ENCODE results near the gene PWP2. TPM values are rescaled to one million over a fixed set of nuclear protein-coding genes. Genes with fewer than 3 reads are reported as not detected.
"Not testable (repeated sequence)": the region's sequence is repeated elsewhere in the genome, so short reads cannot be mapped to it uniquely, and the experiment has no call there.

PWP2 gene
- total RNA-seq, 1 experiment from 2014 or later = 6.0 TPM

GRCh38 chr21:44155994-44156380 is 48.8 kb downstream of the PWP2 start:
- not testable (repeated sequence) for H3K79me1 ChIP-seq (ENCODE audit: insufficient read depth, low read depth, low read length, poor library complexity, severe bottlenecking); H2BK120ac ChIP-seq (ENCODE audit: low read depth, low read length, poor library complexity, severe bottlenecking); H3K36me3 Mint-ChIP-seq (ENCODE audit: insufficient read depth in 1 of 3, low read depth in 3 of 3); H4K91ac ChIP-seq (ENCODE audit: insufficient read length, low read depth, low read length); H3K18ac ChIP-seq (ENCODE audit: insufficient read length, low read depth, low read length); H2AFZ ChIP-seq (ENCODE audit: low read length); H3K9me3 Mint-ChIP-seq; H3K27ac ChIP-seq (ENCODE audit: insufficient read length, low read depth, low read length); H3K4me2 ChIP-seq (ENCODE audit: insufficient read depth, insufficient read length, low read length); H3K9ac ChIP-seq (ENCODE audit: extremely low read depth, insufficient read length, low read length); H3K56ac ChIP-seq (ENCODE audit: insufficient read length, low read depth, low read length); H3K4me1 Mint-ChIP-seq; H2BK12ac ChIP-seq (ENCODE audit: insufficient read length, low read depth, low read length); H4K5ac ChIP-seq (ENCODE audit: insufficient read length, low read depth, low read length); H3T11ph ChIP-seq (ENCODE audit: low read length); H3K23ac ChIP-seq (ENCODE audit: insufficient read length, low read depth, low read length); H4K20me1 ChIP-seq (ENCODE audit: control insufficient read depth, insufficient read depth, insufficient read length); H3K27ac Mint-ChIP-seq; H3K4ac ChIP-seq (ENCODE audit: low read depth, low read length); H2BK15ac ChIP-seq (ENCODE audit: low read depth, low read length); H3K9me3 ChIP-seq (ENCODE audit: control insufficient read depth, low read depth, low read length); H3K4me3 Mint-ChIP-seq; H3K23me2 ChIP-seq (ENCODE audit: insufficient read length, low read depth, low read length, poor library complexity, severe bottlenecking); H2BK20ac ChIP-seq (ENCODE audit: low read depth, low read length, poor library complexity, severe bottlenecking); H4K8ac ChIP-seq (replicated peaks; ENCODE audit: insufficient read length, low read depth, low read length); H2AK5ac ChIP-seq (ENCODE audit: insufficient read length, low read length); H3K27me3 Mint-ChIP-seq (ENCODE audit: low read depth); DNase-seq; H3K79me2 ChIP-seq (ENCODE audit: insufficient read depth, low read length); H3K4me1 ChIP-seq (ENCODE audit: insufficient read depth, low read length); H3K14ac ChIP-seq (ENCODE audit: insufficient read depth, low read length); H3K27me3 ChIP-seq (ENCODE audit: insufficient read depth, low read length); H2BK5ac ChIP-seq (ENCODE audit: insufficient read length, low read length)
- no CpG with 5 or more reads among the region's 8 CpGs for WGBS (ENCODE audit: extremely low coverage, insufficient read length, low lambda C conversion rate)

GRCh38 chr21:44157439-44158081 is 50.4 kb downstream of the PWP2 start:
- not testable (repeated sequence) for H3K79me2 ChIP-seq (ENCODE audit: insufficient read depth, low read length); H3K27ac ChIP-seq (ENCODE audit: insufficient read length, low read depth, low read length); H4K5ac ChIP-seq (ENCODE audit: insufficient read length, low read depth, low read length); H3K18ac ChIP-seq (ENCODE audit: insufficient read length, low read depth, low read length); H2BK20ac ChIP-seq (ENCODE audit: low read depth, low read length, poor library complexity, severe bottlenecking); H3K9ac ChIP-seq (ENCODE audit: extremely low read depth, insufficient read length, low read length); DNase-seq; H3K79me1 ChIP-seq (ENCODE audit: insufficient read depth, low read depth, low read length, poor library complexity, severe bottlenecking); H2BK5ac ChIP-seq (ENCODE audit: insufficient read length, low read length); H4K20me1 ChIP-seq (ENCODE audit: control insufficient read depth, insufficient read depth, insufficient read length); H3K4me1 Mint-ChIP-seq; H2BK120ac ChIP-seq (ENCODE audit: low read depth, low read length, poor library complexity, severe bottlenecking); H2AFZ ChIP-seq (ENCODE audit: low read length); H3K36me3 Mint-ChIP-seq (ENCODE audit: insufficient read depth in 1 of 3, low read depth in 3 of 3); H3T11ph ChIP-seq (ENCODE audit: low read length); H3K4ac ChIP-seq (ENCODE audit: low read depth, low read length); H4K8ac ChIP-seq (replicated peaks; ENCODE audit: insufficient read length, low read depth, low read length); H2AK5ac ChIP-seq (ENCODE audit: insufficient read length, low read length); H3K23ac ChIP-seq (ENCODE audit: insufficient read length, low read depth, low read length); H3K27me3 ChIP-seq (ENCODE audit: insufficient read depth, low read length); H2BK15ac ChIP-seq (ENCODE audit: low read depth, low read length); H3K9me3 Mint-ChIP-seq; H3K27ac Mint-ChIP-seq; H3K56ac ChIP-seq (ENCODE audit: insufficient read length, low read depth, low read length); H3K23me2 ChIP-seq (ENCODE audit: insufficient read length, low read depth, low read length, poor library complexity, severe bottlenecking); H3K4me2 ChIP-seq (ENCODE audit: insufficient read depth, insufficient read length, low read length); H3K14ac ChIP-seq (ENCODE audit: insufficient read depth, low read length); H2BK12ac ChIP-seq (ENCODE audit: insufficient read length, low read depth, low read length); H4K91ac ChIP-seq (ENCODE audit: insufficient read length, low read depth, low read length); H3K9me3 ChIP-seq (ENCODE audit: control insufficient read depth, low read depth, low read length); H3K4me1 ChIP-seq (ENCODE audit: insufficient read depth, low read length); H3K4me3 Mint-ChIP-seq; H3K27me3 Mint-ChIP-seq (ENCODE audit: low read depth)
- no CpG with 5 or more reads among the region's 28 CpGs for WGBS (ENCODE audit: extremely low coverage, insufficient read length, low lambda C conversion rate)

Measured in H9 (cell line).